H9 (cell line): ENCODE results near the gene TMEM253. TPM values are rescaled to one million over a fixed set of nuclear protein-coding genes. Genes with fewer than 3 reads are reported as not detected.

ENCODE experiments used
- DNase-seq: peaks from one replicate; pipeline ENCODE4 v3.0.0-alpha.2; 2017
- H2AFZ ChIP-seq: one replicate; pipeline ENCODE4 v1.6.1; 2013; ENCODE audit warnings: mild to moderate bottlenecking, low read length, control low read depth, moderate library complexity
- H2AK5ac ChIP-seq: 2 replicates; pipeline ENCODE4 v1.6.1; 2013; ENCODE audit warnings: low read length, control low read depth, mixed read lengths; ENCODE audit not compliant: insufficient read length
- H2BK120ac ChIP-seq: one replicate; pipeline ENCODE4 v1.6.1; 2013; ENCODE audit warnings: low read depth, mild to moderate bottlenecking, low read length, control low read depth, inconsistent platforms; ENCODE audit not compliant: poor library complexity, severe bottlenecking
- H2BK12ac ChIP-seq: 2 replicates; pipeline ENCODE4 v1.6.1; 2013; ENCODE audit warnings: low read length, control low read depth, mixed read lengths, low read depth; ENCODE audit not compliant: insufficient read length
- H2BK15ac ChIP-seq: 2 replicates; pipeline ENCODE4 v1.6.1; 2013; ENCODE audit warnings: low read depth, low read length, control low read depth
- H2BK20ac ChIP-seq: one replicate; pipeline ENCODE4 v1.6.1; 2013; ENCODE audit warnings: low read depth, mild to moderate bottlenecking, low read length, control low read depth, inconsistent platforms; ENCODE audit not compliant: poor library complexity, severe bottlenecking
- H2BK5ac ChIP-seq: 2 replicates; pipeline ENCODE4 v1.6.1; 2013; ENCODE audit warnings: low read length, control low read depth, mixed read lengths; ENCODE audit not compliant: insufficient read length
- H3K14ac ChIP-seq: 2 replicates; pipeline ENCODE4 v1.6.1; 2013; ENCODE audit warnings: low read length, control low read depth; ENCODE audit not compliant: insufficient read depth
- H3K18ac ChIP-seq: 2 replicates; pipeline ENCODE4 v1.6.1; 2013; ENCODE audit warnings: low read depth, mild to moderate bottlenecking, mixed read lengths, low read length, control low read depth; ENCODE audit not compliant: insufficient read length
- H3K23ac ChIP-seq: 2 replicates; pipeline ENCODE4 v1.6.1; 2013; ENCODE audit warnings: low read length, control low read depth, mixed read lengths, low read depth; ENCODE audit not compliant: insufficient read length
- H3K23me2 ChIP-seq: 2 replicates; pipeline ENCODE4 v1.6.1; 2013; ENCODE audit warnings: low read depth, mild to moderate bottlenecking, mixed read lengths, low read length, control low read depth; ENCODE audit not compliant: insufficient read length, poor library complexity, severe bottlenecking
- H3K27ac ChIP-seq: 2 replicates; pipeline ENCODE4 v1.5.1; 2013; ENCODE audit warnings: low read length, control low read depth, mixed read lengths, low read depth; ENCODE audit not compliant: insufficient read length
- H3K27me3 ChIP-seq: 2 replicates; pipeline ENCODE4 v1.6.1; 2013; ENCODE audit warnings: low read length, control low read depth, inconsistent platforms; ENCODE audit not compliant: insufficient read depth
- H3K4ac ChIP-seq: 2 replicates; pipeline ENCODE4 v1.6.1; 2013; ENCODE audit warnings: low read depth, mild to moderate bottlenecking, control low read depth, inconsistent platforms, low read length, moderate library complexity
- H3K4me1 ChIP-seq: 2 replicates; pipeline ENCODE4 v1.6.1; 2013; ENCODE audit warnings: low read length, control low read depth, inconsistent platforms; ENCODE audit not compliant: insufficient read depth
- H3K4me2 ChIP-seq: 2 replicates; pipeline ENCODE4 v1.6.1; 2013; ENCODE audit warnings: low read length, control low read depth, mixed read lengths; ENCODE audit not compliant: insufficient read length, insufficient read depth
- H3K56ac ChIP-seq: 2 replicates; pipeline ENCODE4 v1.6.1; 2013; ENCODE audit warnings: low read depth, mild to moderate bottlenecking, mixed read lengths, low read length, control low read depth; ENCODE audit not compliant: insufficient read length
- H3K79me1 ChIP-seq: 2 replicates; pipeline ENCODE4 v1.6.1; 2013; ENCODE audit warnings: low read depth, mild to moderate bottlenecking, moderate library complexity, low read length, control low read depth, inconsistent platforms; ENCODE audit not compliant: insufficient read depth, poor library complexity, severe bottlenecking
- H3K79me2 ChIP-seq: 2 replicates; pipeline ENCODE4 v1.6.1; 2013; ENCODE audit warnings: low read length, control low read depth, inconsistent platforms; ENCODE audit not compliant: insufficient read depth
- H3K9ac ChIP-seq: 2 replicates; pipeline ENCODE4 v1.6.1; 2013; ENCODE audit warnings: low read length, control low read depth, mixed read lengths; ENCODE audit not compliant: insufficient read length; ENCODE audit errors: extremely low read depth
- H3K9me3 ChIP-seq: one replicate; pipeline ENCODE4 v1.6.1; 2013; ENCODE audit warnings: low read depth, low read length, inconsistent platforms; ENCODE audit not compliant: control insufficient read depth
- H3T11ph ChIP-seq: one replicate; pipeline ENCODE4 v1.6.1; 2013; ENCODE audit warnings: mild to moderate bottlenecking, low read length, control low read depth, inconsistent platforms
- H4K20me1 ChIP-seq: one replicate; pipeline ENCODE4 v1.6.1; 2013; ENCODE audit not compliant: control insufficient read depth, insufficient read length, insufficient read depth
- H4K5ac ChIP-seq: 2 replicates; pipeline ENCODE4 v1.6.1; 2013; ENCODE audit warnings: low read depth, mild to moderate bottlenecking, mixed read lengths, low read length, control low read depth; ENCODE audit not compliant: insufficient read length
- H4K8ac ChIP-seq: replicated peaks from 2 replicates; pipeline ENCODE4 v1.6.1; 2013; ENCODE audit warnings: low read length, control low read depth, mixed read lengths, low read depth; ENCODE audit not compliant: insufficient read length
- H4K91ac ChIP-seq: 2 replicates; pipeline ENCODE4 v1.6.1; 2013; ENCODE audit warnings: low read depth, mild to moderate bottlenecking, moderate library complexity, mixed read lengths, low read length, control low read depth; ENCODE audit not compliant: insufficient read length
- H3K27ac Mint-ChIP-seq, 3 experiments: 2 replicates in 2 of 3; 3 replicates in 1 of 3; pipeline ENCODE4 v1.8.0; 2020 to 2021; ENCODE audit warnings: mixed read lengths in 3 of 3, mild to moderate bottlenecking in 1 of 3, moderate library complexity in 1 of 3
- H3K27me3 Mint-ChIP-seq: 2 replicates; pipeline ENCODE4 v1.8.0; 2021; ENCODE audit warnings: low read depth, mild to moderate bottlenecking, moderate library complexity, mixed read lengths
- H3K36me3 Mint-ChIP-seq, 3 experiments: 2 replicates in 2 of 3; 3 replicates in 1 of 3; pipeline ENCODE4 v1.8.0; 2020 to 2021; ENCODE audit warnings: low read depth in 3 of 3, mixed read lengths in 3 of 3; ENCODE audit not compliant: insufficient read depth in 1 of 3
- H3K4me1 Mint-ChIP-seq, 2 experiments: 2 replicates each; pipeline ENCODE4 v1.8.0; 2020; ENCODE audit warnings: mixed read lengths in 2 of 2
- H3K4me3 Mint-ChIP-seq, 2 experiments: 2 replicates in 1 of 2; 3 replicates in 1 of 2; pipeline ENCODE4 v1.8.0; 2020 to 2021; ENCODE audit warnings: mild to moderate bottlenecking in 2 of 2, mixed read lengths in 2 of 2, moderate library complexity in 1 of 2
- H3K9me3 Mint-ChIP-seq, 2 experiments: 2 replicates in 1 of 2; 3 replicates in 1 of 2; pipeline ENCODE4 v1.8.0; 2020; ENCODE audit warnings: mild to moderate bottlenecking in 2 of 2, mixed read lengths in 2 of 2, moderate library complexity in 1 of 2
- WGBS: extraction: QIAGEN DNeasy Blood & Tissue Kit; methylation state at CpG from one replicate; pipeline ENCODE4 v1.1.7; 2013; ENCODE audit warnings: missing lambda C conversion rate, low lambda C conversion rate, mixed read lengths; ENCODE audit not compliant: insufficient read length; ENCODE audit errors: extremely low coverage; 5-methylcytosine and 5-hydroxymethylcytosine counted together
- total RNA-seq: library from RNA; stranded (reverse); gene quantifications from 2 replicates; pipeline ENCODE4 v1.2.1, GENCODE V29; 2021
- TF ChIP-seq, protein P1 (sequence below): fragments of 200-600 bp; sonication (generic); conservative IDR thresholded peaks from 3 replicates; pipeline ENCODE4 v1.8.0; 2021; ENCODE audit warnings: antibody characterized with exemption, mild to moderate bottlenecking

TMEM253 gene
- total RNA-seq, 1 experiment from 2014 or later = 2.2 TPM

DNA sequence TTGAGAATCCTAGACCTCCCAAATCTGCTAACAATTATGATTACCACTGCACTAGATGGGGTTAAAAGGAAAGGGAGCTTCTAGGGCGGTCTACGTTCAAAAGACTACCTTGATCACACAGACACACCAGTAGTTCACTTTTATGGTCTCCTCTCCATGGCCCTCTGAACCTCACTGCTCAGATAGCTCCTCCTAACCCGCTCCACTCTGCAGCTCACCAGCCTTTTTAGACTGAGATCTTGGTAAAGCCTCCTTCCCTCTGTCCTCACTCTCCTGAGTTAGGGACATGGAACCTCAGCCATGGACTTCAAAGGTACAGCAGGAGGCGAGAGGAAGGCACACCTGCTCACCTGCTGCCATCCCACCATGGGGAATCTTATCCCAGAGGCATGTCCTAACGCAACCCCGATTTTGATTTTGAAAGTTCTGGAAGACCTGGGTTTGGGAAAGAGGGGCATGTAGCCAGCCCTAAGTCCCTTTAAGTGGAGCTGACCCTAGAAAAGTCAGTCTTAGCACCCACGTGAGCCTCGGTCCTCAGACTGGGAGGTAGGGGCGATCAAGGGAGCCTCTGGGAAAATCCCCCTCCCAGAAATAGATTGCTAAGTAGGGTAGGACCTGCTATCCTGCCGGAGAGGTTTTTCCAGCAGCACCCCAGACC lies 3.8 kb upstream of the TMEM253 start:
- peaks cover 12% of the 10 kb centered on the region; the same call in 1 of the 2 replicates for H3K79me2 ChIP-seq

More for the DNA sequence above, 3.8 kb upstream of the TMEM253 start:
- no peak overlapping the region for H2AFZ ChIP-seq
- H4K5ac ChIP-seq = no peak overlapping the region
- TF ChIP-seq, protein P1, sequence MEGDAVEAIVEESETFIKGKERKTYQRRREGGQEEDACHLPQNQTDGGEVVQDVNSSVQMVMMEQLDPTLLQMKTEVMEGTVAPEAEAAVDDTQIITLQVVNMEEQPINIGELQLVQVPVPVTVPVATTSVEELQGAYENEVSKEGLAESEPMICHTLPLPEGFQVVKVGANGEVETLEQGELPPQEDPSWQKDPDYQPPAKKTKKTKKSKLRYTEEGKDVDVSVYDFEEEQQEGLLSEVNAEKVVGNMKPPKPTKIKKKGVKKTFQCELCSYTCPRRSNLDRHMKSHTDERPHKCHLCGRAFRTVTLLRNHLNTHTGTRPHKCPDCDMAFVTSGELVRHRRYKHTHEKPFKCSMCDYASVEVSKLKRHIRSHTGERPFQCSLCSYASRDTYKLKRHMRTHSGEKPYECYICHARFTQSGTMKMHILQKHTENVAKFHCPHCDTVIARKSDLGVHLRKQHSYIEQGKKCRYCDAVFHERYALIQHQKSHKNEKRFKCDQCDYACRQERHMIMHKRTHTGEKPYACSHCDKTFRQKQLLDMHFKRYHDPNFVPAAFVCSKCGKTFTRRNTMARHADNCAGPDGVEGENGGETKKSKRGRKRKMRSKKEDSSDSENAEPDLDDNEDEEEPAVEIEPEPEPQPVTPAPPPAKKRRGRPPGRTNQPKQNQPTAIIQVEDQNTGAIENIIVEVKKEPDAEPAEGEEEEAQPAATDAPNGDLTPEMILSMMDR = no peak
- no peak overlapping the region for H2BK15ac ChIP-seq
- H3K23ac ChIP-seq = no peak overlapping the region
- no peak for DNase-seq
- no peak overlapping the region for H3K56ac ChIP-seq
- peak overlapping the region; percentile 72 for H3K18ac ChIP-seq
- H3K4ac ChIP-seq = no peak overlapping the region
- H3K9ac ChIP-seq = peak overlapping the region; percentile 53
- H2BK120ac ChIP-seq = no peak overlapping the region
- H4K91ac ChIP-seq = no peak overlapping the region
- H3K27ac Mint-ChIP-seq = peak overlapping the region; percentile 84 to 96 (median 85)
- no peak overlapping the region for H2BK12ac ChIP-seq
- H3K4me2 ChIP-seq = peak overlapping the region; percentile 73
- H3T11ph ChIP-seq = no peak overlapping the region
- peak overlapping the region; percentile 85; the same call in 1 of the 2 replicates for H3K14ac ChIP-seq
- peaks cover 15 to 20% (median 17%) of the 10 kb centered on the region in 3 experiments for H3K36me3 Mint-ChIP-seq
- peaks cover 4% of the 10 kb centered on the region for H3K79me1 ChIP-seq
- peaks cover 23% of the 10 kb centered on the region for H3K4me1 ChIP-seq
- H4K20me1 ChIP-seq = peaks cover 1% of the 10 kb centered on the region
- no peaks in the 10 kb centered on the region for H3K9me3 ChIP-seq
- H3K23me2 ChIP-seq = peaks cover 12% of the 10 kb centered on the region
- no CpG with 5 or more reads among the region's 10 CpGs for WGBS
- no peak overlapping the region for H4K8ac ChIP-seq
- H3K4me1 Mint-ChIP-seq = peaks cover 74 to 76% of the 10 kb centered on the region in 2 experiments
- no peak overlapping the region for H2BK20ac ChIP-seq
- H2BK5ac ChIP-seq = no peak overlapping the region
- no peaks in the 10 kb centered on the region; the same call in 1 of the 2 replicates for H3K27me3 Mint-ChIP-seq
- no peak overlapping the region for H3K27ac ChIP-seq
- H3K4me3 Mint-ChIP-seq = peak overlapping the region; percentile 79 to 92
- H2AK5ac ChIP-seq = no peak overlapping the region
- H3K27me3 ChIP-seq = no peaks in the 10 kb centered on the region
- H3K9me3 Mint-ChIP-seq = no peaks in the 10 kb centered on the region; a peak in 1 of 5 replicates
